Astrocyte (in vitro differentiated cells and primary cell): ENCODE data around the gene DHX38.

Experiments
- CTCF ChIP-seq: IDR thresholded peaks from 2 replicates; pipeline ENCODE4 v1.5.1; 2011; ENCODE audit warnings: low read depth, mild to moderate bottlenecking, inconsistent platforms, low read length, moderate library complexity; ENCODE audit not compliant: insufficient read depth
- EZH2 ChIP-seq: IDR thresholded peaks from 2 replicates; pipeline ENCODE4 v1.6.1; 2012; ENCODE audit warnings: mild to moderate bottlenecking, low read length, inconsistent platforms; ENCODE audit not compliant: insufficient read depth

- no peak for TF ChIP-seq CTCF
- no peak for TF ChIP-seq EZH2
These were observed 20.0 kb upstream of the DHX38 start for GRCh38 chr16:72073560-72074230.
